Erythroblast (primary cell): ENCODE measurements around the gene PKN2.

Experiments used
- GATA1 ChIP-seq: IDR thresholded peaks from 2 replicates; pipeline ENCODE4 v1.6.1; 2011; ENCODE audit warnings: low read depth, mild to moderate bottlenecking, control low read depth, low read length, moderate library complexity
- POLR2A ChIP-seq: IDR thresholded peaks from 2 replicates; pipeline ENCODE4 v1.6.1; 2011; ENCODE audit warnings: mild to moderate bottlenecking, low read length

GRCh38 chr1:88875595-88875994 lies 191.5 kb downstream of the PKN2 start:
- TF ChIP-seq POLR2A (no peak), GATA1 (no peak)
